ENCODE results near the gene CCSER2.

The CCSER2 gene

DNA sequence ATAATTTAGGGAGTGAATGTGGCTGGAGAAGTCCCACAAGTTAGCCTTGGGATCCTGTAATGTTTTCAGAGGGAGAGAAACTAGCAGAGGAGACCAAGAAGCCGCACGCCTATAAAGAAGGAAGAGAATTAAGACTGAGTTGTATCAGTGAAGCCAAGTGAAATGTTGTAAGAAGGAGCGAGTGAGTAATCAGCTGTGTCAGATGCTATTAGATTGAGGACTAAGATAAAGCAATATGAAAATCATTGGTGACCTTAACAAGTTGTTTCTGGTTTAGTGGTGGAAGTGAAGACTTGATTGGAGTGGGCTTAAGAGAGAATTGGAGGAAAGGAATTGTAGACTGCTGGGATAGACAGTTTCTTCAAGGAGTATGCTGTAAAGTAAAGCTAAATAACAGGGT lies 8.8 kb downstream of the CCSER2 start:
- TF ChIP-seq, protein P1, sequence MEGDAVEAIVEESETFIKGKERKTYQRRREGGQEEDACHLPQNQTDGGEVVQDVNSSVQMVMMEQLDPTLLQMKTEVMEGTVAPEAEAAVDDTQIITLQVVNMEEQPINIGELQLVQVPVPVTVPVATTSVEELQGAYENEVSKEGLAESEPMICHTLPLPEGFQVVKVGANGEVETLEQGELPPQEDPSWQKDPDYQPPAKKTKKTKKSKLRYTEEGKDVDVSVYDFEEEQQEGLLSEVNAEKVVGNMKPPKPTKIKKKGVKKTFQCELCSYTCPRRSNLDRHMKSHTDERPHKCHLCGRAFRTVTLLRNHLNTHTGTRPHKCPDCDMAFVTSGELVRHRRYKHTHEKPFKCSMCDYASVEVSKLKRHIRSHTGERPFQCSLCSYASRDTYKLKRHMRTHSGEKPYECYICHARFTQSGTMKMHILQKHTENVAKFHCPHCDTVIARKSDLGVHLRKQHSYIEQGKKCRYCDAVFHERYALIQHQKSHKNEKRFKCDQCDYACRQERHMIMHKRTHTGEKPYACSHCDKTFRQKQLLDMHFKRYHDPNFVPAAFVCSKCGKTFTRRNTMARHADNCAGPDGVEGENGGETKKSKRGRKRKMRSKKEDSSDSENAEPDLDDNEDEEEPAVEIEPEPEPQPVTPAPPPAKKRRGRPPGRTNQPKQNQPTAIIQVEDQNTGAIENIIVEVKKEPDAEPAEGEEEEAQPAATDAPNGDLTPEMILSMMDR (IDR thresholded peaks at IDR 0.05; ENCODE audit: low read depth, low read length) = no peak
- DNase-seq (ENCODE audit: low read depth in 2 of 2) = peak in 1 of 2 donors; percentile 51
- no peak overlapping the region for H3K4me3 ChIP-seq (replicated peaks in 1 of 2; ENCODE audit: low read depth in 2 of 2, low read length in 2 of 2)

DNA sequence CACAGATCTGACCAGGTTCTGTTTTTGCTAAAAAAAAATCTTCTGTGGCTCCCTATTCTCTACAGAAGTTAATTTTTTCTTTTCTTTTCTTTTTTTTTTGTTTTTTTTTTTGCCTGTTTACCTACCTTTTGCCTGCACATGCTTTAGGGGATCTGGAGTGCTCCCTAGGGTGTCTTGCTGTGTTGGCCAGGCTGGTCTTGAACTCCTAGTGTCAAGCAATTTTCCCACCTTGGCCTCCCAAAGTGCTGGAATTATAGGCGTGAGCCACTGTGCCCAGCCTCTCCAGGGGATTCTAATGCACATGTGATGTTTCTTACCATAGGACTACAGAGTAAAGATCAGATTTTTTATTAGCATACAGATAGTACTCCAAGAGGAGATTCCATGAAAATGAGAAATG lies 10.6 kb downstream of the CCSER2 start:
- no peak overlapping the region for H3K4me3 ChIP-seq (replicated peaks in 1 of 2; ENCODE audit: low read depth in 2 of 2, low read length in 2 of 2)
- DNase-seq (ENCODE audit: low read depth in 2 of 2) = no peak
- TF ChIP-seq, protein P1 (IDR thresholded peaks at IDR 0.05; ENCODE audit: low read depth, low read length) = no peak

DNA sequence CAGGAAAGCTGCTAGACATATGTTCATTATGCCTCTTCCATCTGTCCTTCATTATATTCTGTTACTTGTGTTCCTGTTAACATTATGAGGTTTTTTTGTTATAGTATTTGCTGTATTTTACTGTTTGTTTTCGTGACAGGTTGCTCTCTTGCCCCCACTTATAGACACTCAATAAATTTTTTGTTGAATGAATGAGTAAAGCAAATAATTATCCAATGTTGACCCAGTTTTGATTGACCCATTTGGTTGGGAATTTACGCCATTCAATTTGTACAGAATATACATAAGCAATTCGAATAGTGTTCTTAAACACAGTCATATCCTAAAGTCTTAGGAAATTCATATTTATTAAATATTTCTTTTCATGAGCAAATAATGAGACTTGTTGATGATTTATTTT lies 11.8 kb downstream of the CCSER2 start:
- no peak for DNase-seq (ENCODE audit: low read depth in 2 of 2)
- TF ChIP-seq, protein P1 (IDR thresholded peaks at IDR 0.05; ENCODE audit: low read depth, low read length) = no peak
- H3K4me3 ChIP-seq (replicated peaks in 1 of 2; ENCODE audit: low read depth in 2 of 2, low read length in 2 of 2) = no peak overlapping the region

DNA sequence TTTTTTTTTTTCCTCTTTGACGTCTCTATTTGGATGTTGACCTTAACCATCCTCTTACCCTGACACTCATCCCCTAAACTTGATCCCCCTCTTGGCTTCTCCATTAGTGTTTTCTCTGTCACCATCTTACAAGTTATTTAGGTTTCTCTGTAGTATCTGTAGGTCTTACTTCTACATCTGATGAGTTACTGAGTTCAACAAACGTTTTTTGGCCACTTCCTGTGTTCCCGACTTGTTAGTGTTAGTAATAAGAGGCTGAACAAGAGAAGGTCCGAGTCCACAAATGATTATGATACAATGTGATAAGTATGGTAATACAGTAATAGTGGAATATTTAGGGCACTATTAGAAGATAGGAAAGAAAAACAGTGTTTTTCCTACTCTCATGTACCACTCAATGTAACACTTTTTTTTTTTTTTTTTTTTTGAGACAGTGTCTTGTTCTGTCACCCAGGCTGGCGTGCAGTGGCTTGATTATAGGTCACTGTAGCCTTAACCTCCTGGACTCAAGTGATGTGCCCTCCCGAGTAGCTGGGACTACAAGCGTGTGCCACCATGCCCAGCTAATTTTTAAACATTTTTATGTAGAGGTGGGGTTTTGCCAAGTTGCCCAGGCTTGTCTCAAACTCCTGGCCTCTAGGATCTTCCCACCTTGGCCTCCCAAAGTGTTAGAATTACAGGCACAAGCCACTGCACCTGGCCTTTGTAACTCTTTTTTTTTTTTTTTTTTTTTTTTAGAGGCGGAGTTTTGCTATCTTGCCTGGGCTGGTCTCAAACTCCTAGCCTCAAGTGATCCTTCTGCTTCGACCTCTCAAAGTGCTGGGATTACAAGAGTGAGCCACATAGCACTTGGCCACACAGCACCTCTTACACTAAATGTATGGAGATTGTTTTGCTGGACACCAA lies 12.5 kb downstream of the CCSER2 start:
- TF ChIP-seq, protein P1 (IDR thresholded peaks at IDR 0.05; ENCODE audit: low read depth, low read length) = no peak
- no peak for DNase-seq (ENCODE audit: low read depth in 2 of 2)
- H3K4me3 ChIP-seq (replicated peaks in 1 of 2; ENCODE audit: low read depth in 2 of 2, low read length in 2 of 2) = no peak overlapping the region

DNA sequence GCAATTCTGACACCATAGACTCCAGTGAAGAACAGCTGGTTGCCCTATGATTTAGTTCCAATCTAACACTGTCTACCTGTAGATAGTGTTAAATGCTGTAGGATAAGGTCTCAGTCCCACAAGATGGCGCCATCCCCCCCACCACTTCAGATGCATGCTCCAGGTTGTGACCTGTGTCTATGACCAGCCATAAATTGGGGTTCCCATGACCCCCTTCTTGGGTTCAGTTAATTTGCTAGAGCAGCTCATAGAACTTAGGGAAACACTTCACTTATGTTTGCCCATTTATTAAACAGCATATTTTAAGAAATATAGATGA lies 13.1 kb downstream of the CCSER2 start:
- no peak for DNase-seq (ENCODE audit: low read depth in 2 of 2)

DNA sequence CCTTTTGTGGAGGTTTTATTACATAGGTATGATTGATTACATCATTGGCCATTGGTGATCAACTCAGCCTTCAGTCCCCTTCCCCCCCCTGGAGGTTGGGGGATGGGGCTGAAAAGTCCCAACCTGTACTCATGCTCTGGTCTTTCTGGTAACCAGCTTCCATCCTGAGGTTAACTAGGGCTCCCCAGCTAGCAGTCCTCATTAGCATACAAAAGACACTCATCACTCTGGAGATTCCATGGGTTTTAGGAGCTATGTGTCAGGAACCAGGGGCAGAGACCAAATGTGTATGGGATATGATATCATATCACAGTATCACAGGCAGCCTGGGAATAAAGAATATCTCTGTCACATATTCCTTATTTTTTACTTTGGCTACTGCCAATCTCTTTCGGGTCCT lies 13.6 kb downstream of the CCSER2 start:
- TF ChIP-seq, protein P1 (IDR thresholded peaks at IDR 0.05; ENCODE audit: low read depth, low read length) = no peak

More for the DNA sequence above, 13.1 kb downstream of the CCSER2 start:
- TF ChIP-seq, protein P1 (IDR thresholded peaks at IDR 0.05; ENCODE audit: low read depth, low read length) = no peak
- H3K4me3 ChIP-seq (replicated peaks in 1 of 2; ENCODE audit: low read depth in 2 of 2, low read length in 2 of 2) = no peak overlapping the region

More for the DNA sequence above, 13.6 kb downstream of the CCSER2 start:
- H3K4me3 ChIP-seq (replicated peaks in 1 of 2; ENCODE audit: low read depth in 2 of 2, low read length in 2 of 2) = no peak overlapping the region
- no peak for DNase-seq (ENCODE audit: low read depth in 2 of 2)
